Measurements from ENCODE around the gene ASIC2. TPM values are rescaled to one million over a fixed set of nuclear protein-coding genes. Genes with fewer than 3 reads are reported as not detected.

ASIC2 gene
- total RNA-seq, 1 experiment from 2014 or later = not detected

DNA sequence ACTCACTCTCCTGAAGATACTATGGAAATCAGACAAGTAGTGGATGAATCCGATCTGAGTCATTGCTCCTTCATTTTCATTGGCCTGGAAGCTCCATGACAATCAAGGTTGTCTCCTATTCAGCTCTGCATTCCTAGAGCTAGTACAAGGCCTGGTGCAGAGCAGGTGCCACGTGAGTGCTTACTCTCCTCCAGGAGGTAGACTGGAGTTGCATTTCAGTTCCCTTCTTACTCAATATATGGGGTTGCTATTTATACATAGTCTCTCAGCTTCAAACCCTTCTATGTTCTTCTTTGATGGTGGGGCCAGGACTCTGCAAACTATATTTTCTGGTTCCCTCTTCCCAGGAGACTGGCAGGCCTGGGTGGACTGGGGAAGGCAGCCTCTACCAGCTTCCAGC lies 148.3 kb downstream of the ASIC2 start:
- Histone ChIP-seq H4K20me1 (ENCODE audit: insufficient read depth, low read depth, low read length) (no peaks in the 10 kb centered on the region), H3K79me2 (ENCODE audit: low read length) (no peaks in the 10 kb centered on the region), H3K27me3 (ENCODE audit: low read length) (no peaks in the 10 kb centered on the region), H3K36me3 (ENCODE audit: insufficient read depth, low read length) (no peaks in the 10 kb centered on the region), H3K4me3 (ENCODE audit: low read length) (no peak overlapping the region), H3K4me1 (ENCODE audit: low read length) (no peaks in the 10 kb centered on the region), H2AFZ (ENCODE audit: low read length) (no peak overlapping the region), H3K9ac (ENCODE audit: low read length) (no peak overlapping the region), H3K9me3 (ENCODE audit: low read length) (no peaks in the 10 kb centered on the region), H3K27ac (ENCODE audit: low read length) (no peak overlapping the region), H3K9me2 (replicated peaks; ENCODE audit: insufficient read depth, low read length) (no peaks in the 10 kb centered on the region), H3K4me2 (ENCODE audit: low read depth, low read length, poor library complexity, severe bottlenecking) (no peak overlapping the region)
- DNase-seq = no peak

DNA sequence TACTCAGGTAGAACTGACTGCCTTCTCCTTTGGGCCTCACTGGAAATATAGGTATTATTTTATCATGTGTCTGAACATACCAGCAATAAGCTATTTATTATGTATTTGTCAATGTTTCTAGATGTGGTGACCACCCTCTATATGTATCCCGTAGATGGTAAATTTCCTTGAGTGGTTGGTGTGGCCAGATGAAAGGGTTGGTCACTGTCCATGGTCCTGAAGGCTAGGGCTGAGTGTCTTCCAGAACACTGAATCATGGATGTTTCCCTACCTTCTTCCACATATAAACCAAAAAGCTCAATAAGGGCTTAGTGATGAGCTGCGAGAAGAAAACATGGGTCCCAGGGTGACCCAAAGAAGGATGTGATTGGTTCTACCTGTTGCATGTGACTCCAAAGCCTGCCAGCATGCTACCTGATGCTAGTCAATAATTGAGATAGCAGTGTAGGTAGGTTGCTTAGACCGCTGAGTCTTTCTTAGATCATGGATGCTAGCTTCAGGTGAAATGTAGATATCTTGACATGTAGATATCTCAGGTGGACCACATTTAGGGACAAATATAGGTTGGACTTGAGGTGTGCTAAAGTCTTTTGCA lies 150.3 kb downstream of the ASIC2 start:
- peak; percentile 61 for DNase-seq
- H3K36me3 ChIP-seq (ENCODE audit: insufficient read depth, low read length) = no peaks in the 10 kb centered on the region
- no peaks in the 10 kb centered on the region for H3K9me2 ChIP-seq (replicated peaks; ENCODE audit: insufficient read depth, low read length)
- H3K79me2 ChIP-seq (ENCODE audit: low read length) = no peaks in the 10 kb centered on the region
- no peaks in the 10 kb centered on the region for H3K9me3 ChIP-seq (ENCODE audit: low read length)
- no peaks in the 10 kb centered on the region for H4K20me1 ChIP-seq (ENCODE audit: insufficient read depth, low read depth, low read length)
- no peaks in the 10 kb centered on the region for H3K4me1 ChIP-seq (ENCODE audit: low read length)
- H3K27me3 ChIP-seq (ENCODE audit: low read length) = no peaks in the 10 kb centered on the region
- no peak overlapping the region for H2AFZ ChIP-seq (ENCODE audit: low read length)
- H3K4me2 ChIP-seq (ENCODE audit: low read depth, low read length, poor library complexity, severe bottlenecking) = no peak overlapping the region
- H3K9ac ChIP-seq (ENCODE audit: low read length) = no peak overlapping the region
- no peak overlapping the region for H3K4me3 ChIP-seq (ENCODE audit: low read length)
- no peak overlapping the region for H3K27ac ChIP-seq (ENCODE audit: low read length)

DNA sequence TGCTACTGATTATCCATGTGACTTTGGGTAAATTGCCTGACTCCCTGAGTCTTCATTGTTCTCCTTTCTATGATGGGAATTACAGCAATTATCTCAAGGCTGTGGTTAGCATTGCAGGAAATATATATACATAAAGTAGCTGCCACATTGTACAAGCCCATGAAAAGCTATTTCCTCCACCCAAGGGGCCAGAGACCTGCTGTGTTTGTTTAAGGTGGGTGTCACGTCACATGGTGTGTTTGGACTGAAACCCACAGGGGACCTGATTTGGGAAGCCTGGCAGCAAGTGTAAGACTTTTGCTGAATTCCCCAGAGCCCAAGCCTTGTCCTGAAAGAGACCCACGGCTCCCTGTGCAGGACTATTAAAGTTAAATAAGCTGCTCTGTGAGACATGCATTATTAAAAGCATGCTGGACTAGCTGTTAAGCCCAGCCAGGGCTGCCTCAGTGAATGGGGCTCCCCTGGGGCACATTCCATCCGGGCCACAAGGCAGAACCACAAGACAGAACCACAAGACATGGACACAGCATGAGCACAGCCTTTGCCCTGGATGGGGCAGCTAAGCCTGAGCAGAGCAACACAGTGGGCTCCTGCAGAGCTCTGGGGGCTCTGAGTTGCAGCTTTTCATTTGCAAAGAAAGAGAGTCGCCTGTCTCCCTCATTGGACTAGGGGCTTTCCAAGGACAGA lies 152.5 kb downstream of the ASIC2 start:
- no peaks in the 10 kb centered on the region for H3K9me3 ChIP-seq (ENCODE audit: low read length)
- H3K4me3 ChIP-seq (ENCODE audit: low read length) = no peak overlapping the region

DNA sequence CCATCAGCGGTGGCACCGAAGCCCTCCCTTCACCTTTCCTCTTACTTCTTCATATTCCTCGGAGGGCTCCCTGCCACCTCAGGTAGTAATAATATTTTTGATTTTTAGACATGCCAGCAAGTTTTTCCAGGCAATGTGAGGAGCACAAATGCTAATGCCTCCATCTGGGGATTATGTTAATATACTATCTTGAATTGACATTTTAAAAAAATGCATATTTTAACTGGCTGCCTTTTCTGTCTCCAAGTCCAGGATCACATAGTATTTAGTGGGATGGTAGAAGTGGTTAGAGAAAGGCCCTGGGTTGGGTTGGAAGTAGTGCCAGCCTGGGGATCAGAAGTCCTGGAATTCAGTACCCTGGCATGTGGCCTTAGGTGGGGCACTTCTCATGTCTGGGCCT lies 154.5 kb downstream of the ASIC2 start:
- no peaks in the 10 kb centered on the region for H4K20me1 ChIP-seq (ENCODE audit: insufficient read depth, low read depth, low read length)
- no peaks in the 10 kb centered on the region for H3K27me3 ChIP-seq (ENCODE audit: low read length)
- no peak overlapping the region for H3K9ac ChIP-seq (ENCODE audit: low read length)
- H3K4me2 ChIP-seq (ENCODE audit: low read depth, low read length, poor library complexity, severe bottlenecking) = no peak overlapping the region
- H2AFZ ChIP-seq (ENCODE audit: low read length) = no peak overlapping the region
- H3K79me2 ChIP-seq (ENCODE audit: low read length) = no peaks in the 10 kb centered on the region
- H3K9me2 ChIP-seq (replicated peaks; ENCODE audit: insufficient read depth, low read length) = no peaks in the 10 kb centered on the region
- H3K36me3 ChIP-seq (ENCODE audit: insufficient read depth, low read length) = no peaks in the 10 kb centered on the region
- DNase-seq = no peak
- no peaks in the 10 kb centered on the region for H3K4me1 ChIP-seq (ENCODE audit: low read length)
- no peaks in the 10 kb centered on the region for H3K9me3 ChIP-seq (ENCODE audit: low read length)
- H3K27ac ChIP-seq (ENCODE audit: low read length) = no peak overlapping the region
- H3K4me3 ChIP-seq (ENCODE audit: low read length) = no peak overlapping the region

More for the DNA sequence above, 152.5 kb downstream of the ASIC2 start:
- Histone ChIP-seq H4K20me1 (ENCODE audit: insufficient read depth, low read depth, low read length) (no peaks in the 10 kb centered on the region), H3K27ac (ENCODE audit: low read length) (no peak overlapping the region), H3K27me3 (ENCODE audit: low read length) (no peaks in the 10 kb centered on the region), H2AFZ (ENCODE audit: low read length) (no peak overlapping the region), H3K4me1 (ENCODE audit: low read length) (no peaks in the 10 kb centered on the region), H3K9me2 (replicated peaks; ENCODE audit: insufficient read depth, low read length) (no peaks in the 10 kb centered on the region), H3K9ac (ENCODE audit: low read length) (no peak overlapping the region), H3K79me2 (ENCODE audit: low read length) (no peaks in the 10 kb centered on the region), H3K4me2 (ENCODE audit: low read depth, low read length, poor library complexity, severe bottlenecking) (no peak overlapping the region), H3K36me3 (ENCODE audit: insufficient read depth, low read length) (no peaks in the 10 kb centered on the region)
- no peak for DNase-seq

DNA sequence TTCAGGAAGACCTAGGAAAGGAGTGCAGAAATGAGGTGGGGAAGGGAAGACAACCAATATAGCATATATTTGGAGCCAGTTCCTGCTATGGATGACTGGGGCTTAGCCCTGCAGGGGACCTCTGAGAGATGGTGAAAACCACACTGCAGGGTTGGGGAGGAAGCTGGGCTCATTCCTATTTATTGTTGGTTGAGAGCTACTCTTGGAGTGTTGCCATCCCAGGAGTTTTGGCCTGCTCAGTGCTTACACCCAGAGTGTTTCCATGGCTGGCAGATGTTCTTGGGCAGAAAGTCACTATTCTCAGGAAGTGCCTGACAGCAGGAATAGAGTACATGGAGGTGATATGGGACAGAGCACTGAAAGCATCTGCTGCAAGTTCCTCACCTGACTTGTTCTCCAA lies 155.7 kb downstream of the ASIC2 start:
- Histone ChIP-seq H2AFZ (ENCODE audit: low read length) (no peak overlapping the region), H3K27ac (ENCODE audit: low read length) (no peak overlapping the region), H3K4me2 (ENCODE audit: low read depth, low read length, poor library complexity, severe bottlenecking) (no peak overlapping the region), H4K20me1 (ENCODE audit: insufficient read depth, low read depth, low read length) (no peaks in the 10 kb centered on the region), H3K4me1 (ENCODE audit: low read length) (no peaks in the 10 kb centered on the region), H3K27me3 (ENCODE audit: low read length) (no peaks in the 10 kb centered on the region), H3K9me3 (ENCODE audit: low read length) (no peaks in the 10 kb centered on the region), H3K79me2 (ENCODE audit: low read length) (no peaks in the 10 kb centered on the region), H3K4me3 (ENCODE audit: low read length) (no peak overlapping the region), H3K36me3 (ENCODE audit: insufficient read depth, low read length) (no peaks in the 10 kb centered on the region), H3K9me2 (replicated peaks; ENCODE audit: insufficient read depth, low read length) (no peaks in the 10 kb centered on the region), H3K9ac (ENCODE audit: low read length) (no peak overlapping the region)
- DNase-seq = no peak

DNA sequence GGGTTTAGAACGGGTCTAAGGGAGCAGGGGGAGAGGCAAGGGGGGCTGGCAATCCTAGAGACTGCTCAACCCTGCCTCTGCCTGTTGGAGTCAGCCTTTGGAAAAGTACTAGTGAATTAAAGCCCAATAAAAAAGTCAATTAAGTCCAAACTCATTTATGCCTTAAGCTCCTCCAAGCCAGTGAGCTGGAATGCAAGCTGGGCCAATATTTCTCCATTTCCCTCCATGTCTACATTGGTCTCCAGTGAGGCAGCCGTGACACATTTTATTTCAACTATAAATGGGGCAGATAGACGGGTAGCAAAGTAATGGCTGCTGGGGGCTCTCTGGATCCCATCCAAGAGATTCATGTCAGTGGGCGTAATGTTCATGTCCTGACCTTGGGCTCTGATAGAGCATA lies 157.4 kb downstream of the ASIC2 start:
- H3K9me3 ChIP-seq (ENCODE audit: low read length) = no peaks in the 10 kb centered on the region
- no peaks in the 10 kb centered on the region for H3K79me2 ChIP-seq (ENCODE audit: low read length)
- no peaks in the 10 kb centered on the region for H4K20me1 ChIP-seq (ENCODE audit: insufficient read depth, low read depth, low read length)
- no peak overlapping the region for H3K4me3 ChIP-seq (ENCODE audit: low read length)
- no peak overlapping the region for H3K9ac ChIP-seq (ENCODE audit: low read length)
- no peaks in the 10 kb centered on the region for H3K9me2 ChIP-seq (replicated peaks; ENCODE audit: insufficient read depth, low read length)
- DNase-seq = no peak
- no peaks in the 10 kb centered on the region for H3K36me3 ChIP-seq (ENCODE audit: insufficient read depth, low read length)
- no peak overlapping the region for H3K4me2 ChIP-seq (ENCODE audit: low read depth, low read length, poor library complexity, severe bottlenecking)
- no peaks in the 10 kb centered on the region for H3K4me1 ChIP-seq (ENCODE audit: low read length)
- no peak overlapping the region for H2AFZ ChIP-seq (ENCODE audit: low read length)
- H3K27ac ChIP-seq (ENCODE audit: low read length) = no peak overlapping the region
- no peaks in the 10 kb centered on the region for H3K27me3 ChIP-seq (ENCODE audit: low read length)

DNA sequence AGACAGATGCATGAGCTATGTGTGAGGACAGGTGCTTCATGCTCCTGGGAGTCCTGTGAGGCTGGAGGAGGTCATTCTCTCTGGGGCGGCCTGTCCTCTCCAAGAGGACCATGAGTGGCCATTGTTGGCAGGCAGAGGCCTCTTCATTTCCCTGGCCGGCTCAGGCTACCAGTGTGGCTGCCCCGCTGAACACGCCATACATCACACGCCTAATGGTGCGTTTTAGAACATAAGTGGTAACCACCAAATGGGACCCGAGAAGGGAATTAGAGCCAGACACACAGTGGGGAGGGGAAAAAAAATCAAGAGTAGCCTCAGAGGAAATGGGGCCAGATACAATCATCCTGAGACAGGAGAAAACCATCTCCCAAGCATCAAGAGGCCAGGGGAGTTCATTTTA lies 161.5 kb downstream of the ASIC2 start:
- Histone ChIP-seq H4K20me1 (ENCODE audit: insufficient read depth, low read depth, low read length) (no peaks in the 10 kb centered on the region), H3K36me3 (ENCODE audit: insufficient read depth, low read length) (no peaks in the 10 kb centered on the region), H3K4me3 (ENCODE audit: low read length) (no peak overlapping the region), H3K27ac (ENCODE audit: low read length) (no peak overlapping the region), H3K4me1 (ENCODE audit: low read length) (no peaks in the 10 kb centered on the region), H3K9ac (ENCODE audit: low read length) (no peak overlapping the region), H3K79me2 (ENCODE audit: low read length) (no peaks in the 10 kb centered on the region), H3K4me2 (ENCODE audit: low read depth, low read length, poor library complexity, severe bottlenecking) (no peak overlapping the region), H3K9me3 (ENCODE audit: low read length) (no peaks in the 10 kb centered on the region), H3K27me3 (ENCODE audit: low read length) (no peaks in the 10 kb centered on the region), H3K9me2 (replicated peaks; ENCODE audit: insufficient read depth, low read length) (no peaks in the 10 kb centered on the region), H2AFZ (ENCODE audit: low read length) (no peak overlapping the region)
- no peak for DNase-seq

DNA sequence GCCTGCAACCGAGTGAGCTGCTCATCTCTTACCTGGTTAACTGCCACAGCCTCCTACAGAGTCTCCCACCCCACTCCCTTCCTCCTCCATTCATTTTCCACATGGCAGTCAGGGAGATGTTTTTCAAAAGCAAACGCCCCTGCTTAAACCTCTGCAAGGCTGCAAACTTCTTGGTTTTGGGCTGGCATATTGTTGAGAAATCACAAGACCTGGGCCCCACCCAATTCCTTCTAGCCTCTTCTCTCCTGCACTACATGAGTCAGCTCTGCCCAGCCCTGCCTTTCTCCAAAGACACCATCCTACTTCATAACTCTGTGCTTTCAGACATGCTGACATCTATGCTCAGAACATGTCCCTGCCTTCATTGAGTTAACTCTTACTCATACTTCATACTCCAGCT lies 165.4 kb downstream of the ASIC2 start:
- no peaks in the 10 kb centered on the region for H3K9me2 ChIP-seq (replicated peaks; ENCODE audit: insufficient read depth, low read length)
- H3K27me3 ChIP-seq (ENCODE audit: low read length) = no peaks in the 10 kb centered on the region
- H3K4me1 ChIP-seq (ENCODE audit: low read length) = no peaks in the 10 kb centered on the region
- H2AFZ ChIP-seq (ENCODE audit: low read length) = no peak overlapping the region
- no peak for DNase-seq
- H3K4me3 ChIP-seq (ENCODE audit: low read length) = no peak overlapping the region
- H3K36me3 ChIP-seq (ENCODE audit: insufficient read depth, low read length) = no peaks in the 10 kb centered on the region
- no peak overlapping the region for H3K27ac ChIP-seq (ENCODE audit: low read length)
- H3K9me3 ChIP-seq (ENCODE audit: low read length) = no peaks in the 10 kb centered on the region
- no peaks in the 10 kb centered on the region for H3K79me2 ChIP-seq (ENCODE audit: low read length)
- H3K9ac ChIP-seq (ENCODE audit: low read length) = no peak overlapping the region
- H4K20me1 ChIP-seq (ENCODE audit: insufficient read depth, low read depth, low read length) = no peaks in the 10 kb centered on the region
- H3K4me2 ChIP-seq (ENCODE audit: low read depth, low read length, poor library complexity, severe bottlenecking) = no peak overlapping the region

Data from Karpas-422 (cell line).